ENCODE data around the gene ACBD6.

GRCh38 chr1:180542838-180543145 is 40.4 kb upstream of the ACBD6 start:
- no peak for TF ChIP-seq EZH2 (IDR thresholded peaks at IDR 0.05; ENCODE audit: insufficient read depth, poor library complexity, severe bottlenecking)
- TF ChIP-seq EZH2phosphoT487 (IDR thresholded peaks at IDR 0.05; ENCODE audit: insufficient read depth, low read depth): no peak

Measured in GM23248 (cell line).